Right renal cortex interstitium (tissue), 3 donors: ENCODE data around the gene PLEKHA6. TPM values are rescaled to one million over a fixed set of nuclear protein-coding genes. Genes with fewer than 3 reads are reported as not detected.

Experiments used
- DNase-seq, 3 donors: peaks; one replicate each; pipeline ENCODE4 v3.0.0-alpha.2; 2013; ENCODE audit warnings: low read depth in 3 of 3, low spot score in 2 of 3
- polyA plus RNA-seq, 3 donors: library from polyadenylated mRNA; unstranded; fragments of 120-200 nt; gene quantifications; one replicate each; pipeline ENCODE4 v1.2.1, GENCODE V29; 2013; ENCODE audit not compliant: insufficient read length in 3 of 3

PLEKHA6 gene
- polyA plus RNA-seq, 3 donors, result 37.8 to 45.2 (median 39.7) TPM

DNA sequence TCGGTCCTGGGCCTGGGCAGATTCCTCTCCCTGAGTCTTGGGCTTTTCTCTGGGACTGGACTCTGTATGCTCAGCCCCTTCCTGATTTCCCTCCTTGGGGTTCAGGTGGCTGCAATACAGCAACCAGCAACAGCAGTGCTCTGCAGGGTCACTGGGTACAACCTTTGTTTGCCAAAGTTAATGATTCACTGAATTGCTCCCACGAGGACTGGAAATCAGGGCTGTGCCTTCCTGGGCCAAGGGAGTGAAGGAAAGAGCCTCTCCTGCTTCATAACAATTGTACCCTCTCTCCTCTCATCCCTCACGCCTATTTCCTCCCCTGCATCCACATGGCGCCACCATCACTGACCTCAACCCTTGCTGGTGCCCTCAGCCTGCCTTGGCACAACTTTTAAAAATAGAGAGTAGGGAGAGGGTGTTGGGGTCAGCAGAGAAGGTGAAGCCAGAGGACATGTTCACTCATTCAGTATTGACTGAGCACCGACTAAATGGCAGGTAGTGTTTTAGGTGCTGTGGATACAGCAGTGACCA lies 93.2 kb downstream of the PLEKHA6 start:
- DNase-seq, result no peak

DNA sequence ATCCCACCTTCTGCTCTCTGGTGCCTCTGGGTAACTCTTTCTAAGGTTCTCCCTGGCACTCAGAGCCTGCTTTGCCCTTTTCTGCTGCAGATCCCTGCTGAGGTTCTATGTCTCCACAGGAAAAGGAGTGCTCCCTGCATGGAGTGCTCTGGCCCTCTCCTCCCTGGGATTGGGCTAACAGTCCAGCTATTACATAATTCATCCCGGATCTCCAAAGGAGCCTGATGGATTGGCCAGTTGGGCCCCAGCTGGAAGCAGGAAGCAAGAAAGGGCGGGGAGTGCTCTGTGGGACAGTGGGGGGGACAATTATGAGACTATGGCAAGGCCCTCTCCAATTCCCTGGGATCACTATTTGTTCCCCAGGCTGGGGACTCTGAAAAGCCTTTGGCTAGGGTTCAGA lies 94.1 kb downstream of the PLEKHA6 start:
- DNase-seq, result no peak

DNA sequence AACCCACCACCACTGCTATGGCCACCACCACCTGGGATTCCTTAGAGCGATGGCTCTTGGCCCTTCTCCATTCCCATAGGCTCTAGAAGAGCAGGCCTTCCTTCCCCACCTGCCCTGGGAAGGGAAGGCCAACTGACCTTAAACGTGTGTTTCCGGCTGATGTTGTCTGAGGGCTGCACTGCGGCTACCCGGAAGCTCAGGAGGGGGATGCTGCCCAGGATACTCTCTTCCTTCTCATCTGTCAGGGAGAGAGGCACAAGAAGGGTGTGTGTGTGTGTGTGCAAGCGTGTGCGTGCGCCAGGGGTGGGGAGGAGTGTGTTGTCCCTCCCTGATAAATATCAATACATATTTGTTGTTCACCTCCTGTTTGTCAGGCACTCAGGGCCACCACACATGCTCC lies 94.9 kb downstream of the PLEKHA6 start:
- no peak for DNase-seq

DNA sequence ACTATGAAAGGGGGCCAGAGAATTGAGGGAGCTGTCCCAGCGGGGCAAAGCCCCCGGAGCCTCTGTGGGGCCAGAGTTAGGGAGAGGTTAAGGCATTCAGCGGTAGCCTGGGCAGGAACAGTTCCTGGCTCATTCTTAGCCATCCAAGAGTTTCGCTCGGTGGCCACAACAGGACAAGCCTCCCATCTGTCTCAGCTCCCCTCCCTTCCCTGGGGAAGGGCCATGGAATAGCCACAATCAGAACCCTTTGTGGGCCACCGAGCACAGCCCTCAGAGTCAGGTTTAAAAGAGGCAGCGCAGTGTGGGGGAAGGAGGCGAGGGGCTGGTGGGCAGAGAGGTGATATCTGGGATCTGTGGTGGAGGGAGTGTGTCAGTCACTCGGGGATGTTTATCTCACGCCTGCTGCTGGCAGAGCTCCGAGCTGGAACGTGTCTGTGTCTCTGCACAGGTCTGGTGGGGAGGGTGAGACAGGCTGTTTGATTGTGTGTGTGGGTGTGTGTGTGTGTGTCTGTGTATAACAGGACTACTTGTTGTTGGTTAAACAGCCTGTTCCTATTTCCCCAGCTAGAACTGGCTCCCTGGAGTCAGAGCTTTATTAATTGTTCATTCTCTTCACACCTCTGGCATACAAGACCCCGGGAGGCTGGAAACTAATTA lies 96.3 kb downstream of the PLEKHA6 start:
- DNase-seq, result no peak

DNA sequence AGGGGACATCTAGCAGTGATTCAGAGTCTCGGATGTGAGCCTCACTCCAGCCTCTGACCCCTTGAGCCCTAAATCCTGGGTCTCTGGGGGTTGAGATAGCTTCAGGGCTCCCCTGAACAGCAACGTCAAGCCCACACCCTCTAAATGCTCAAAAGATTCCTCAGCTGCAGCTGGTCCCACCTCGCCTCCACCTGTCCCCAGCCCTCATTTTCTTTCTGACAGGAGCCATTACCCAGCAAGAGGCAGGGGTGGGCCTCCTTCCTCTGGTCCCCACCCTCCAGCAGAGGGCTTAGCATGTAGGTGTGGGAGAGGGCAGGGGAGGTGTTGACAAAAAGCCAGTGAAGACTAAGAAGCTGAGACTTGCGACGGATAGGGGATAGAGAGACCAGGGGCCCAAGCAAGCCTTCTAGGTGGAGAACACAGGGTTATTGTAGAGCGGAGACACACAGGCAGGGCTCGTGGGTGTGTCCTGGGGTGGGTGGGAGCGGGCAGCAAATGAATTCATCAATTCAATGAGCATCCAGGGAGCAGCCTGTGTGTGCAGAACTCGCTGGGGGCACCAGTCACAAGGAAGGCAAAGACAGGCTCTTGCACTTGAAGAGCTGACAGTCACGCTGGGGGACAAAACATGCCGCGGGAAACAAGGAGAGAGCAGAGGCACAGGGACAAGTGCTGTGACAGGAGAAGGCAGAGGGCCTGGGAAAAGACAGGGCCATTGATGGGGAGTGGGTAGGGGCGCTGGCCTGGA lies 97.0 kb downstream of the PLEKHA6 start:
- no peak for DNase-seq

DNA sequence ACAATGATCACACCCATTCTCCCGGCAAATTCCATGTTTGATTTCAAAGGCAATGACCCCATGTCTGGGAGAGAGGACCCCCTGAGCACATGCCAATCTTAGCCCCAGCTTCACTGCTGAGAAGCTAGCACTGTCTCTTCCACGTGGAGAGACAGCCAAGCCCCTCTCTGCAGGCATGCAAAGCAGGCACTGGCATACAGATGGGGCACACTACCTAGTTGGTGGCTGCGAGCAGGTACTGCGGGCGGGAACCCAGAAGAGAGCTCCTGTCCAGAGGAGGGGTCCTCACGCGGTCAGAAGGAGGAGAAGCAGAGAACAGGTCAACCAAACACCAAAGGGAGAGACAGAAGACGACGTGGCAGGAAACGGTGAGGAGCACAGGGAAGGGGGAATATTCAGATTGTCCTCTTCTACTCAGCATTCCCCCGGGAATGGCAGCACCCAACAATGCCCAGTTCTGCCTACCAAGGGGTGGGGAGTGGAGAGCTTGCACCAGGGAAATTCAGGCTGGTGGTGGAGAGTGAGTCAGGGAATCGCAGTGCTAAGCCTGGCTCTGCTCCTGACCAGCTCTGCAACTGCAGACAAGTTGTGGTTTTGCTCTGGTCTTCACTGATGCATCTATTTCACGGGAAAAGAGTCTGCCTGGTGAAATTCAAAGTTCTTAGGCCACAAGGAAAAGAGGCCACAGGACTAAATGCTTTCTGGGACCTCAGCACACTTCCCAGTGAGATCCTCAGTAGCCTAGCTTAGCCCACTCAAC lies 97.8 kb downstream of the PLEKHA6 start:
- no peak for DNase-seq

DNA sequence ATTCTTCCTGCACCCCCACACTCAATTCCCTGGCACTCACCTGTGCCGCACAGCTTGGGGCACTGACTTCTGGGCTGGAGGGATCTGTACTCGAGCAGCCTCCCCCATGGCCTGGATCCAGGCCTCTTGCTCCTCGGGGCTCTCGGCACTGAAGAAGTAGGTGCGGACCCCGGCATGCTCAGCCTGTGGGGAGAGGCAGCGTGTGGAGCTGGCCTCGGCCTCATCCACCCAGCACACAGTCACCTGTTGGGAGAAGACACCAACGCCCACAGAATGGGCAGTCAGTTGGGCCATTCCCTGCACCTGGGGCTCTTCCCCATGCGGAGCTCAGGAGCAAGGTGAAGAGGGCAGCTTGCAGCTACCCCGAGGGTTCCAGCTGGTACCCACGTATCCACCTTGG lies 98.5 kb downstream of the PLEKHA6 start:
- DNase-seq, result no peak

DNA sequence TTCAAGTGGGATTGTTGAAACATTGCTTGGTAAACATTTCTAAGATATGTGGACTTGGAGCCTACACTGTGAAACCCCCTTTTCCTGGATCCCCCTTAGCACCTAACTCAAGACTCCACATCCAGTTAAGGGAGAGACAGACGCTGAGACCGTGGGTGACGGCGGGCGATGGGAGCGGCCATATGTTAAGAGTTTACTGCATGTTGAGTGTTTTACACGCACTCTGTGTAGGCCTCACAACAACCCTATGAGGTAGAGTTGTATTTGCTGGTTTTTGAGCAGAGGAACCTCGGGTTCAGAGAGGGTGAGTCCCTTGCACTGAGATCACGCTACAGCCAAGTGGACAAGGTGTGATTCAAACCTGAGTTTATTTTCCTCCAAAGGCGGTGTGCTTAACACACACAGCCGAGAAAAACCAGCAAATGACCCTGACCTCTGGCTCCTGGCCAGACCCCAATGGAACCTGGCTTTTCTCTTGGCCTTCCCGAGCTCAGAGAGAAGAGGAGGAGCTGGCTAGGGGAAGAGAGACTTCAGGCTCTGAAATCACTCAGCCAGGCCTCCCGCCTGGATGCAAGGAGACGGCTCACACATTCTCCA lies 99.0 kb downstream of the PLEKHA6 start:
- no peak for DNase-seq

DNA sequence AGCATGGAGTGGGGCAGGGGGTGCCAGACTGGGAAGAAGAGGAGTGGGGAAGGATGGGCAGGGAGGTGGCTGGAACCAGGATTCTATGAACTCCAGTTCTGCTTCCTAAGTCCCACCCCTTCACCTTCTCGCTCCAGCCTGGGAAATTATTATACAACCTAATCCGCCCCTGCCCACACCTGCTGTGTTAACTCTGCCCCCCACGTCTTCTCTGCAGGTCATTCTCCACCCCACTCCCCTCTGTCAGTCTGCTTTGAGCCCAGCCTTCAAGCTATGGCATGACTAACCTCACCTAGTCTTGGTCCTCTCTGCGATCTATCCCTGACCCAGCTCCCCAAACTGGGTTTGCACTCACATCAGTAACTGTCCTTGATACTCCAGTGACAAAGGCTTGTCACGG lies 99.9 kb downstream of the PLEKHA6 start:
- DNase-seq, result no peak

DNA sequence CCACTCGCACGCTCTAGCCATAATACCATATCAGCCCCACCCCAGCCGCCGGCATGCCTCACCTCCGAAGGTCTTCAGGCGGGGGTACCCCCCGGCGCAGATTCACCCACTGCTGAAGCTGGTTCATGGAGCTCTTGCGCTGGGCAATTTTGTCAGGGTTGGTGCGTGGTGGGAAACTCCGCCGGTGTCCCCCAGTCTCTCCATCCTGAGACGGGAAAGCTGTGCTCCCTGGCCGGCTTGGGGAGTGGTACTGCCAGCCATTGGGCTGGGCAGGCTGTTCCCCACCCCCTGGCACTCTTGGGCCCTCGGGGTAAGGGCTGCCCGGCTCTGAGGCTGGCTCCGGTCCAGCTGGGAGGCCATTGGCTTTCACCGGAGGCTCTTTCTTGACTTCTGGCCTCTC lies 100.5 kb downstream of the PLEKHA6 start:
- no peak for DNase-seq

DNA sequence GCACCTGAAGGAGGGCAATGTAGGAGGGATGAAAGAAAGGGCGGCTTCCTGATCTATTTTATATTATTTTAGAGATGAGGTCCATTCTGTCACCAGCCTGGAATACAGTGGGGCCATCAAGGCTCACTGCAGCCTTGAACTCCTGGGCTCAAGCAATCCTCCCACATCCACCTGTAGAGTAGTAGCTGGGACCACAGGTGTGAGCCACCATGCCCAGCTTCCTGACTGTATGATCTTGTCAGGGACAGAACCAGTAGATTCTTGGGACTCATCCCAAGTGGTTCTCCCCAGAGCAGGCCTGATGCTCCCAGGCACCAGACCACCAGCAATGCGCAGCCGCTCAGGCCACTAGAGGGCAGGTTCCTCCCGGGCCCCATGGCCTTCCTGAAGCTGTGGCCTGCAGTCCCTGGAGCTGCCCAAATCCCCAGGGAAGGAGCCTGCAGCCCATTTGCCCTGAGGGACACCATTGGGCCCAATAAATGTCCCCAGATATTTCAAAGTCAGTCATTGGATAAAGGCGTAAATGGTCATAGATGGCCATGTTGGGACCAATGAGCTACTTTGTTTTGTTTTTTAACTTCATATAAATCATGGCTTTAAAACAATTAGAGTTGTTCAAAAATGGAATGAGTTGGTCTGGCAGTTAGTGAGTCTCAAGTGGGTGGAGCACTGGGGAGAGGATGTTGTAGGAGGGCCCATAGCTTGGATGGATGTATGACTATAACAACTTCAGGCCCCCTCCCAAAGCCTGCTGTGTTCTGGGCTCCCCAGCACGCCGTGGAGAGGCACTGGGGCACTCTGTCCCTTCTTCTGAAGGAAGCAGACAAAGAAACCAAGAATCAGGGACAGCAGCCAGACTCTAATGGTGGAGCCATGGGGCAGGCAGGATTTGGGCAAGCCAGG lies 101.3 kb downstream of the PLEKHA6 start:
- no peak for DNase-seq

DNA sequence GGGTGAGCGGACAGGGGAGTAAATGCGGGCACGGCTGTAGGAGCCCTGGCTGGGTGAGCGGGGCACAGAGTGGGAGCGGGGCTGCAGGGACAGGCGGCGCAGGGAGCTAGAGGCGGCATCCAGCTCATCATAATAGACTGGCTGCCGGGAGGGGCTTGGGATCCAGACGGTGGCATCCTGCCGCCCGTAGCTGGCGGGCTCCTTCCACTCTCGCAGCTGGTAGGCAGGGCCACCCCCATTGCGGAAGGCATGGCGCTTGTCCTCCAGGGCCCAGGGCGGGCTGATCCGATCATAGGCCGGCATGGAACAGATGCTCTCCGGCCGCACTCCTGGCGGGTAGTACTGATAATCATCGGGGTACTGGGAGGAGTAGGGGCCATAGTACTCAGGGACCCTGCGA lies 102.3 kb downstream of the PLEKHA6 start:
- DNase-seq, result no peak

DNA sequence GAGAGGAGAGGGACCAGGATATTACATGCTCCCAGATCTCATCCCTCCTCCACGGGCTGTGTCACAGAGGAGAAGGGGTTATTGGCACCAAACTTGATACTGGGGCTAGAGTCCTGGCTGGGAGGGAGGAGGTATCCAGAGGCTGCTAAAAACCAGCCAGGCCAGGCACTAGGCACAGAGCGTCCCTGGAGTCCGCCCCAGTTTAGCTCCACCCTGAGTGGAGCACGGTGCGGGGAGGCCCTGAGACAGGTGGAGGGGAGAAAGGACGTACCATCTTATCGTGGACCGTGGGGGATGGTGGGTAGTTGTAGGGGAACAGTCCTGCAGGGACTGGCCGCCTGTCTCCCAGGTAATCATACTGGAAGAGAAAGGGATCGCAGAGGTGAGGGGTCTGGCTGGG lies 103.2 kb downstream of the PLEKHA6 start:
- no peak for DNase-seq

DNA sequence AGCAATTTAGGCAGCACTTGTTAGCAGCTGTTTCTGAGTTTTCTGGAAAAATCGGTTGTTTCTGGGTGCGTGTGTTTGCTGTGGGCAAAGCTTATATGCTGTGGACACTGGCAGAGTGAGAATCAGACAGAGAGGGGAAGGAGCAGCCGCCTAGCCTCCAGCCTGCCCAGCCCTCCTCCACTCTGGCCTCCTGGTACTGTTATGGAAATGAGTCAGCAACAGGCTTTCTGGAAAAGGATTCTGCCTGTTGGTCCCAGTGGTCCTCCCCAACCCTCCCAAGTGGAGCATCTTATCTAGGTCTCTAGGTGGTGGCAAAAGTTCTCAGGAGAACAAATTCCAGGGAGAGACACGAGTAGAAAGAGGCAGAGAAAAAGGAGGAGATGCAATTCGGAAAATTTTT lies 103.8 kb downstream of the PLEKHA6 start:
- DNase-seq, result no peak

DNA sequence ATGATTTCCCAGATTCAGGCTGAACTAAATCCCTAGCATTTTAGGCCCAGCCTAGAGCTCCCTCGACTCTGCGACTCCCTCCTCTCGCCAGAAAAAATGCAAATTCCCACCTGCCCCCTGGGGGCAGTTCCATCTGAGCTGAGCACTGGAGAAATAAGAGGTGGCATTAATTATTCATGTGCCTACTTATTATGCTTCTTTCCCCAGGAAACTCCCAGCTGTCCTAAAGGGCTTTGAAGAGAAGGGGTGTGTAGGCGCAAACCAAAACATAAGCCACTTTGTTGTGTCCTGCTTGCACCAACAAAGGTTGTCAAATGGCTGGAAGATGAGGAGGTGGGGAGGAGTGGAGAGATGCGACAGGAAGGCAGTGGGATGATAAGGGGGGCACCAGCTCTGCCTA lies 104.5 kb downstream of the PLEKHA6 start:
- no peak for DNase-seq

DNA sequence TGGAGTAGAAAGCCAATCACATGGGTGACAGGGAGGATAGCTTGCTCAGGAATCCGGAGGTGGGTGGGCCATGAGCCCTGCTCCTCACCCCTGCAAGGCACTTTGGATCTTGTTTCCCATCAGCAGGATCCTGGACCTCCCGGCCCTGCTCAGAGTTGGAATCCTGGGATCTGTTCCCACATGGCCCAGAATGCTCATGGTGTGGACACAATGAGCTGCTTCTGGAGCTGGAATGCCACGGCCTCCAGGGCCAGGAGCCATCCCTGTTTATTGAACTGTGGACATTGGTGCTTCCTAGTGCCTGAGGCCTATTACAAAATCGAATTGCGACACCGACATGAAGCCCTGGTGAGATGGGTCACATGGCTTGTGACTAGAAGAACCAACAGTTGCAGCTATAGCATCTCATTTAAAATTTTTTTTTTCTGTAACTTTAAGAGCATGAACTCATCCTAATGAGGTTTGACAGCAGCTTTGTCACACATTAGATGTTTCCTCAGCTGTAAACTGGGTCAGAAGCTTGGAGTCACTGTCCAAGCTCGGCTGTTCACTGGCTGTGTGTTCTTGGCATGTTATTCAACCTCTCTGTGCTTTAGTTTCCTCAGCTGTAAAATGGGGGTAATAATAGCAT lies 105.6 kb downstream of the PLEKHA6 start:
- DNase-seq, result no peak

DNA sequence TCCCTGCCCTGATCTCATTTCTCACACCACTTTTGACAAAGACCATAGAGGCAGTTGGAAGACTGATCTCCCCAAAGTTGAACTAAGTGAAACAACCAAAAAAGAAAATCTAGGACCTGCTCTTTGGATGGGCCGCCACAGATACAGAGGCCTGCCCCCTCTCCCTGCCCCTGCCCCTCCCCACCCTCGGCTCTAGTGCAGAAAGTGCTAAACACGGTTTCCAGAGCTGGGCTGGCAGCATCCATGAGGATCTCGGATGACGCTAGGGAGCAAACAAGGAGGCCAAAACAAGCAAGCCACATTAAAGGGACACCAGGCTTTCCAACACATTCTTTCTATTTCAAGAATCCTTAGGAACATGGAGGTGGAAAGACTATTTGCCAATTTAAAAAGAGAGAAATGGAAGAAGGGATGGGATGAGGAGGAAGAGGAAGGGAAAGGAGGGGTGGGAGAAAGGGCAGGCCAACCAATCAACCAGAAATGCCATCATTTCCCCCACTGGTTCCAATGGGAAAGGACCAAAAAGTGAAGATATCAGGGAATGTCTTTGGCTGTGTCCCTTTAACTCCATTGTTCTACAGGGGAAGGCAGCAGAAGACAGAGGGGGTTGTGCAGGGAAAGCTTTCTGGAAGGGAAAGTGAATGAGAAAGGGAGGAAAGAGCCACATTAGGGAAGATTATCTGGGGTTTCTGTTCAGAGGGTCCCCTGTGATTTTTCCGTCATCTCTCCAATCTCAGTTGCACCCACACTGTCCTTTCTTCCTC lies 107.6 kb downstream of the PLEKHA6 start:
- DNase-seq, result no peak

DNA sequence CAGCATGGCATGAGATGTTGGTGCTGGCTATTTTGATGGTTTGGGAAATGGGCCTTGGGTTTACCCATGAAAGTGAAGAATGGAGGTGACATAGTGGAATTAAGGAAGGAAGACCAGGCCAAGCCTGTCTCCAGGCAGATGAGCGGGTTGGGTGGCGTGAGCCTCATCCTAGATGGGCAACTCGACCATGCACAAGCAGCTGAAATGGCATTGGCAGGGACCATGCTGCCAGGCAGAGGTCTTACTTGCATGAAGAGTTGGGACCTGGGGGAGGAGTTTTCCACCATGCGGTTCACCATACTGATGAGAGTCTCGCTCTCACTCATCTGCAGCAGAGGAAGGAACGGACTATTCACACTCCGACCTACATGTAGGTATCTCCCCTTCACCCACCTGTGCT lies 108.4 kb downstream of the PLEKHA6 start:
- DNase-seq, result no peak

DNA sequence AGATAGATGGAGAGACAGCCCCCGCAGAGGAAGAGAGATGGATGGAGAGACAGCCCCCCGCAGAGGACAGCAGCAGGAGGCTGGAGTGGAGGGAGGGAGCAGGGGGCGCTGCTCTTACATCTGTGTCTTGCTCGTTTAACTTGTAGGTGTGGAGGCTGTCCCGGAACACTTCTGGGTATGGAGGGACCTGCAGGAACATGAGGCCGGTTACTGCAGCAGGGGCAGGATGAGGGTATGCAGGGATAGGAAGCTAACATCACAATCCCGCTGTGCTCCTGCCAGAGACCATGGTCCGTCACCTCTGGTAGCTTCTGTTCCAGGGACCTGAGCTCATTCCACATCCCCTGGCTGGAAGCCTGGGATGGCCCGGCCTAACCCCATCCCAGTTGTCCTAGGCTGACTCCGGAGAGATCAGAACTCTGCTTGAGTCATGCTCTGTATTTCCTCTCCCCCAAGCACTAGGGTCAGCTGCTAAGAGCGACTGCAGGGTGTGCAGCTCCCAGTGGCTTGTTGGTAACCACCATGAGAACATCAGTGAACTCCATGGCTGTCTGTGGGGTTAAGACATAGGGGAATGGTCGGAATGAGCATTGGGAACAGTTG lies 109.2 kb downstream of the PLEKHA6 start:
- DNase-seq, result no peak
